ENCODE data around the gene TMEM131.
A peak's percentile ranks its signal among the peaks of the same experiment; 100 is the strongest.

The TMEM131 gene

GRCh38 chr2:97741686-97742085 lies 254.1 kb downstream of the TMEM131 start:
- Histone ChIP-seq H3K23ac (ENCODE audit: low read length in 2 of 2) (no peak overlapping the region), H3K4me2 (ENCODE audit: low read length, poor library complexity, severe bottlenecking) (no peak overlapping the region), H3K79me1 (replicated peaks; ENCODE audit: low read length, poor library complexity, severe bottlenecking) (no peaks in the 10 kb centered on the region), H3K18ac (ENCODE audit: low read depth in 1 of 2, low read length in 2 of 2) (peak overlapping the region in 1 of 2 experiments; percentile 19), H2AFZ (ENCODE audit: low read depth, low read length) (no peak overlapping the region), H3K14ac (ENCODE audit: low read length in 2 of 2) (no peak overlapping the region), H4K91ac (ENCODE audit: low read length) (no peak overlapping the region), H3K27ac (ENCODE audit: low read length, poor library complexity, severe bottlenecking) (no peak overlapping the region), H3K9ac (ENCODE audit: low read length) (no peak overlapping the region), H3K9me3 (ENCODE audit: control insufficient read depth, low read length) (no peaks in the 10 kb centered on the region), H2BK12ac (ENCODE audit: low read length in 2 of 2) (no peak overlapping the region), H3K36me3 (ENCODE audit: control insufficient read depth in 1 of 2, insufficient read depth in 2 of 2, low read depth in 1 of 2, low read length in 2 of 2) (peaks cover 3 to 19% of the 10 kb centered on the region in 2 experiments), H4K8ac (ENCODE audit: low read length) (peak overlapping the region; percentile 8), H2BK15ac (ENCODE audit: low read depth, poor library complexity, severe bottlenecking) (no peak overlapping the region), H3K4me1 (ENCODE audit: control insufficient read depth, insufficient read depth, low read depth, low read length) (peaks cover 7% of the 10 kb centered on the region), H3K4me3 (ENCODE audit: insufficient read depth in 1 of 2, low read depth in 1 of 2, low read length in 2 of 2) (no peak overlapping the region), H2BK120ac (ENCODE audit: low read depth, low read length) (no peak overlapping the region), H3K27me3 (ENCODE audit: control insufficient read depth in 1 of 2, insufficient read depth in 1 of 2, low read length in 2 of 2) (peaks cover 0 to 16% of the 10 kb centered on the region in 2 experiments), H3K4ac (ENCODE audit: low read depth in 1 of 2, low read length in 2 of 2) (no peak overlapping the region), H2BK5ac (ENCODE audit: low read depth, low read length, poor library complexity, severe bottlenecking) (no peak overlapping the region), H2AK5ac (ENCODE audit: low read length, severe bottlenecking) (no peak overlapping the region)
- 94% methylated on average over 4 of the region's 4 CpGs for WGBS
- no peak for DNase-seq

GRCh38 chr2:97741251-97741650 lies 254.5 kb downstream of the TMEM131 start:
- Histone ChIP-seq H3K4ac (ENCODE audit: low read depth in 1 of 2, low read length in 2 of 2) (no peak overlapping the region), H2BK12ac (ENCODE audit: low read length in 2 of 2) (no peak overlapping the region)

GRCh38 chr2:97740590-97741182 lies 255.1 kb downstream of the TMEM131 start:
- Histone ChIP-seq H2BK15ac (ENCODE audit: low read depth, poor library complexity, severe bottlenecking) (no peak overlapping the region), H3K23ac (ENCODE audit: low read length in 2 of 2) (no peak overlapping the region), H3K9me3 (ENCODE audit: control insufficient read depth, low read length) (no peaks in the 10 kb centered on the region), H2BK5ac (ENCODE audit: low read depth, low read length, poor library complexity, severe bottlenecking) (no peak overlapping the region), H3K4me3 (ENCODE audit: insufficient read depth in 1 of 2, low read depth in 1 of 2, low read length in 2 of 2) (no peak overlapping the region), H4K8ac (ENCODE audit: low read length) (no peak overlapping the region), H2AFZ (ENCODE audit: low read depth, low read length) (no peak overlapping the region), H2BK120ac (ENCODE audit: low read depth, low read length) (no peak overlapping the region), H3K4me2 (ENCODE audit: low read length, poor library complexity, severe bottlenecking) (no peak overlapping the region), H3K27me3 (ENCODE audit: control insufficient read depth in 1 of 2, insufficient read depth in 1 of 2, low read length in 2 of 2) (peaks cover 0 to 20% of the 10 kb centered on the region in 2 experiments), H3K27ac (ENCODE audit: low read length, poor library complexity, severe bottlenecking) (no peak overlapping the region), H3K9ac (ENCODE audit: low read length) (peak overlapping the region; percentile 24), H3K4me1 (ENCODE audit: control insufficient read depth, insufficient read depth, low read depth, low read length) (peaks cover 7% of the 10 kb centered on the region), H3K79me1 (replicated peaks; ENCODE audit: low read length, poor library complexity, severe bottlenecking) (no peaks in the 10 kb centered on the region), H4K91ac (ENCODE audit: low read length) (no peak overlapping the region), H3K4ac (ENCODE audit: low read depth in 1 of 2, low read length in 2 of 2) (no peak overlapping the region), H3K18ac (ENCODE audit: low read depth in 1 of 2, low read length in 2 of 2) (peak overlapping the region in 1 of 2 experiments; percentile 48), H2AK5ac (ENCODE audit: low read length, severe bottlenecking) (no peak overlapping the region), H3K14ac (ENCODE audit: low read length in 2 of 2) (no peak overlapping the region), H2BK12ac (ENCODE audit: low read length in 2 of 2) (no peak overlapping the region), H3K36me3 (ENCODE audit: control insufficient read depth in 1 of 2, insufficient read depth in 2 of 2, low read depth in 1 of 2, low read length in 2 of 2) (peaks cover 3 to 15% of the 10 kb centered on the region in 2 experiments)
- WGBS, result 52% methylated on average over 14 of the region's 19 CpGs
- no peak for DNase-seq

More at GRCh38 chr2:97741251-97741650, 254.5 kb downstream of the TMEM131 start:
- Histone ChIP-seq H2BK120ac (ENCODE audit: low read depth, low read length) (no peak overlapping the region), H2AK5ac (ENCODE audit: low read length, severe bottlenecking) (no peak overlapping the region), H2BK15ac (ENCODE audit: low read depth, poor library complexity, severe bottlenecking) (no peak overlapping the region), H4K91ac (ENCODE audit: low read length) (no peak overlapping the region), H3K18ac (ENCODE audit: low read depth in 1 of 2, low read length in 2 of 2) (no peak overlapping the region), H3K36me3 (ENCODE audit: control insufficient read depth in 1 of 2, insufficient read depth in 2 of 2, low read depth in 1 of 2, low read length in 2 of 2) (peaks cover 3 to 15% of the 10 kb centered on the region in 2 experiments), H3K4me1 (ENCODE audit: control insufficient read depth, insufficient read depth, low read depth, low read length) (peaks cover 7% of the 10 kb centered on the region), H3K27me3 (ENCODE audit: control insufficient read depth in 1 of 2, insufficient read depth in 1 of 2, low read length in 2 of 2) (peaks cover 0 to 18% of the 10 kb centered on the region in 2 experiments), H4K8ac (ENCODE audit: low read length) (no peak overlapping the region), H2BK5ac (ENCODE audit: low read depth, low read length, poor library complexity, severe bottlenecking) (no peak overlapping the region), H2AFZ (ENCODE audit: low read depth, low read length) (no peak overlapping the region), H3K79me1 (replicated peaks; ENCODE audit: low read length, poor library complexity, severe bottlenecking) (no peaks in the 10 kb centered on the region), H3K9ac (ENCODE audit: low read length) (no peak overlapping the region), H3K23ac (ENCODE audit: low read length in 2 of 2) (no peak overlapping the region), H3K4me3 (ENCODE audit: insufficient read depth in 1 of 2, low read depth in 1 of 2, low read length in 2 of 2) (no peak overlapping the region), H3K14ac (ENCODE audit: low read length in 2 of 2) (no peak overlapping the region), H3K27ac (ENCODE audit: low read length, poor library complexity, severe bottlenecking) (no peak overlapping the region), H3K9me3 (ENCODE audit: control insufficient read depth, low read length) (no peaks in the 10 kb centered on the region), H3K4me2 (ENCODE audit: low read length, poor library complexity, severe bottlenecking) (no peak overlapping the region)
- no peak for DNase-seq
- WGBS, result 98% methylated on average over 18 of the region's 20 CpGs

- no peak overlapping the region for H3K14ac ChIP-seq (ENCODE audit: low read length in 2 of 2)
- no peak overlapping the region for H4K8ac ChIP-seq (ENCODE audit: low read length)
- H2AFZ ChIP-seq (ENCODE audit: low read depth, low read length), result no peak overlapping the region
- H2BK120ac ChIP-seq (ENCODE audit: low read depth, low read length), result no peak overlapping the region
- H3K9ac ChIP-seq (ENCODE audit: low read length), result no peak overlapping the region
- no peak overlapping the region for H2AK5ac ChIP-seq (ENCODE audit: low read length, severe bottlenecking)
- H3K4me2 ChIP-seq (ENCODE audit: low read length, poor library complexity, severe bottlenecking), result no peak overlapping the region
- H3K4me1 ChIP-seq (ENCODE audit: control insufficient read depth, insufficient read depth, low read depth, low read length), result peaks cover 5% of the 10 kb centered on the region
- H3K18ac ChIP-seq (ENCODE audit: low read depth in 1 of 2, low read length in 2 of 2), result no peak overlapping the region
- no peaks in the 10 kb centered on the region for H3K9me3 ChIP-seq (ENCODE audit: control insufficient read depth, low read length)
- no peak overlapping the region for H3K23ac ChIP-seq (ENCODE audit: low read length in 2 of 2)
- WGBS, result 88% methylated on average over 5 of the region's 5 CpGs
- peaks cover 0 to 20% of the 10 kb centered on the region in 2 experiments for H3K27me3 ChIP-seq (ENCODE audit: control insufficient read depth in 1 of 2, insufficient read depth in 1 of 2, low read length in 2 of 2)
- no peak overlapping the region for H3K4me3 ChIP-seq (ENCODE audit: insufficient read depth in 1 of 2, low read depth in 1 of 2, low read length in 2 of 2)
- no peak overlapping the region for H2BK15ac ChIP-seq (ENCODE audit: low read depth, poor library complexity, severe bottlenecking)
- peaks cover 3 to 11% of the 10 kb centered on the region in 2 experiments for H3K36me3 ChIP-seq (ENCODE audit: control insufficient read depth in 1 of 2, insufficient read depth in 2 of 2, low read depth in 1 of 2, low read length in 2 of 2)
- no peak overlapping the region for H4K91ac ChIP-seq (ENCODE audit: low read length)
- no peak for DNase-seq
- peak overlapping the region in 1 of 2 experiments; percentile 42 for H2BK12ac ChIP-seq (ENCODE audit: low read length in 2 of 2)
- no peak overlapping the region for H3K4ac ChIP-seq (ENCODE audit: low read depth in 1 of 2, low read length in 2 of 2)
- no peak overlapping the region for H3K27ac ChIP-seq (ENCODE audit: low read length, poor library complexity, severe bottlenecking)
- no peak overlapping the region for H2BK5ac ChIP-seq (ENCODE audit: low read depth, low read length, poor library complexity, severe bottlenecking)
- H3K79me1 ChIP-seq (replicated peaks; ENCODE audit: low read length, poor library complexity, severe bottlenecking), result no peaks in the 10 kb centered on the region
Observed at GRCh38 chr2:97739893-97740245, 255.9 kb downstream of the TMEM131 start.
